CD14-positive monocyte (primary cell): ENCODE results near the gene ZCRB1. TPM values are rescaled to one million over a fixed set of nuclear protein-coding genes. Genes with fewer than 3 reads are reported as not detected.

Source experiments
- DNase-seq, 3 donors: peaks; one replicate each; pipeline ENCODE4 v3.0.0-alpha.2; 2011 to 2022
- H2AFZ ChIP-seq: 2 replicates; pipeline ENCODE4 v1.6.0; 2012; ENCODE audit warnings: mild to moderate bottlenecking, low read depth, low read length, inconsistent platforms; ENCODE audit not compliant: insufficient read depth, poor library complexity, severe bottlenecking
- H3K27ac ChIP-seq, 2 donors: 1 replicate in 1 of 2; 2 replicates in 1 of 2; pipeline ENCODE4 v1.5.1; 2012 to 2013; ENCODE audit warnings: low read length in 2 of 2, control low read depth in 1 of 2, inconsistent platforms in 1 of 2, low read depth in 1 of 2, mild to moderate bottlenecking in 1 of 2
- H3K27me3 ChIP-seq, 2 donors: one replicate each; pipeline versions ENCODE4 v1.6.0 to v1.6.1; 2011 to 2013; ENCODE audit warnings: low read length in 2 of 2; ENCODE audit not compliant: control insufficient read depth in 2 of 2, insufficient read depth in 2 of 2
- H3K36me3 ChIP-seq, 2 donors: replicated peaks in 1 of 2; 1 replicate in 1 of 2; 2 replicates in 1 of 2; pipeline versions ENCODE4 v1.5.1 to v1.6.1; 2012 to 2013; ENCODE audit warnings: low read length in 2 of 2, control low read depth in 1 of 2, inconsistent platforms in 1 of 2, mild to moderate bottlenecking in 1 of 2; ENCODE audit not compliant: insufficient read depth in 2 of 2, control insufficient read depth in 1 of 2
- H3K4me1 ChIP-seq, 2 donors: 1 replicate in 1 of 2; 2 replicates in 1 of 2; pipeline versions ENCODE4 v1.5.1 to v1.6.1; 2012 to 2013; ENCODE audit warnings: low read length in 2 of 2, control low read depth in 1 of 2, inconsistent platforms in 1 of 2, mild to moderate bottlenecking in 1 of 2, moderate library complexity in 1 of 2; ENCODE audit not compliant: insufficient read depth in 2 of 2, control insufficient read depth in 1 of 2
- H3K4me2 ChIP-seq: replicated peaks from 2 replicates; pipeline ENCODE3; 2012; ENCODE audit warnings: low read length, moderate library complexity, mild to moderate bottlenecking; ENCODE audit not compliant: poor library complexity, severe bottlenecking; ENCODE audit errors: extremely low read depth
- H3K4me3 ChIP-seq, 3 experiments: fragments of 200-600 bp in 1 of 3; sonication (generic) in 1 of 3; replicated peaks in 1 of 3; 1 replicate in 2 of 3; 2 replicates in 1 of 3; pipeline ENCODE4 v1.5.1; 2011 to 2013; ENCODE audit warnings: low read length in 3 of 3, mild to moderate bottlenecking in 3 of 3, control low read depth in 2 of 3, low read depth in 2 of 3, inconsistent platforms in 1 of 3, moderate library complexity in 1 of 3
- H3K79me2 ChIP-seq: 2 replicates; pipeline ENCODE4 v1.6.0; 2012; ENCODE audit warnings: mild to moderate bottlenecking, control low read depth, inconsistent platforms, low read length, moderate library complexity; ENCODE audit not compliant: insufficient read depth
- H3K9ac ChIP-seq: 2 replicates; pipeline ENCODE4 v1.6.0; 2017; ENCODE audit warnings: low read length, mild to moderate bottlenecking; ENCODE audit not compliant: insufficient read depth, poor library complexity, severe bottlenecking
- H3K9me3 ChIP-seq, 2 donors: replicated peaks in 1 of 2; 1 replicate in 1 of 2; 2 replicates in 1 of 2; pipeline versions ENCODE4 v1.5.1 to v1.6.1; 2012 to 2013; ENCODE audit warnings: low read length in 2 of 2, control low read depth in 1 of 2; ENCODE audit not compliant: control insufficient read depth in 1 of 2, insufficient read depth in 1 of 2
- H4K20me1 ChIP-seq: 2 replicates; pipeline ENCODE4 v1.6.0; 2012; ENCODE audit warnings: mild to moderate bottlenecking, low read length, control low read depth, moderate library complexity; ENCODE audit not compliant: insufficient read depth
- H3K27ac Mint-ChIP-seq, 7 donors: one replicate each; pipeline ENCODE4 v1.8.0; 2020; ENCODE audit warnings: mild to moderate bottlenecking in 7 of 7, mixed read lengths in 7 of 7, moderate library complexity in 6 of 7, inconsistent platforms in 2 of 7
- H3K27me3 Mint-ChIP-seq, 3 donors: one replicate each; pipeline ENCODE4 v1.8.0; 2021 to 2022; ENCODE audit warnings: low read depth in 3 of 3, mild to moderate bottlenecking in 3 of 3, mixed read lengths in 3 of 3, moderate library complexity in 3 of 3, inconsistent platforms in 1 of 3
- H3K36me3 Mint-ChIP-seq, 2 donors: one replicate each; pipeline ENCODE4 v1.8.0; 2020; ENCODE audit warnings: mixed read lengths in 2 of 2, inconsistent platforms in 1 of 2, mild to moderate bottlenecking in 1 of 2
- H3K4me1 Mint-ChIP-seq: one replicate; pipeline ENCODE4 v1.8.0; 2020; ENCODE audit warnings: mild to moderate bottlenecking, mixed read lengths
- H3K4me3 Mint-ChIP-seq, 2 donors: one replicate each; pipeline ENCODE4 v1.8.0; 2020; ENCODE audit warnings: mild to moderate bottlenecking in 2 of 2, mixed read lengths in 2 of 2, moderate library complexity in 1 of 2
- H3K9me3 Mint-ChIP-seq, 7 donors: one replicate each; pipeline ENCODE4 v1.8.0; 2020 to 2022; ENCODE audit warnings: mixed read lengths in 7 of 7, mild to moderate bottlenecking in 6 of 7, moderate library complexity in 6 of 7, inconsistent platforms in 2 of 7
- CTCF ChIP-seq: fragments of 200-600 bp; IDR thresholded peaks from one replicate; pipeline ENCODE4 v1.8.0; 2022; ENCODE audit warnings: antibody characterized with exemption, mild to moderate bottlenecking
- WGBS: methylation state at CpG from one replicate; pipeline ENCODE4 v1.1.5; 2013; ENCODE audit warnings: missing lambda C conversion rate; ENCODE audit not compliant: insufficient coverage; 5-methylcytosine and 5-hydroxymethylcytosine counted together
- intact Hi-C, 2 donors: fragments of 100-400 bp; cut with micrococcal nuclease; formaldehyde crosslinking; loops; one replicate each; pipeline versions ENCODE4 v1.15.0 to v1.15.1; 2023
- polyA plus RNA-seq, 3 donors: library from polyadenylated mRNA; depleted of rRNA in 1 of 3; unstranded in 2 of 3; stranded (reverse) in 1 of 3; fragments of 300-500 nt in 2 of 3; fragments of >200 nt in 1 of 3; fragmentation: Illumina TruSeq in 2 of 3; gene quantifications; 1 replicate in 2 of 3; 2 replicates in 1 of 3; pipeline ENCODE4 v1.2.3, GENCODE V29; 2012 to 2021

Gene ZCRB1
- polyA plus RNA-seq, 3 donors = 9.2 to 34.4 (median 32.2) TPM

GRCh38 chr12:42284157-42284556 lies 41.7 kb downstream of the ZCRB1 start:
- Histone ChIP-seq H3K27ac (peak overlapping the region in 1 of 2 donors; percentile 49), H3K27me3 (no peaks in the 10 kb centered on the region), H2AFZ (peak overlapping the region; percentile 28), H3K4me3 (peak overlapping the region in 1 of 3 experiments; percentile 22), H3K4me1 (peaks cover 14 to 17% of the 10 kb centered on the region in 2 donors), H3K36me3 (no peaks in the 10 kb centered on the region), H3K9me3 (no peaks in the 10 kb centered on the region), H4K20me1 (no peaks in the 10 kb centered on the region), H3K9ac (no peak overlapping the region), H3K4me2 (peak overlapping the region; percentile 44), H3K79me2 (no peaks in the 10 kb centered on the region)
- intact Hi-C loops = no loop called here
- no CpG with 5 or more reads among the region's 1 CpG for WGBS
- Mint-ChIP-seq H3K4me1 (peaks cover 17% of the 10 kb centered on the region), H3K27me3 (peaks cover 0 to 2% (median 0%) of the 10 kb centered on the region in 3 donors), H3K27ac (peak overlapping the region in 4 of 7 donors; percentile 38 to 50 (median 45)), H3K9me3 (peaks cover 0 to 4% (median 2%) of the 10 kb centered on the region in 7 donors), H3K36me3 (no peaks in the 10 kb centered on the region), H3K4me3 (peak overlapping the region in 1 of 2 donors; percentile 62)
- no peak for TF ChIP-seq CTCF
- peak in 2 of 3 donors; percentile 3 to 34 for DNase-seq

- Histone ChIP-seq H3K27ac (peak overlapping the region in 1 of 2 donors; percentile 49), H3K9me3 (no peaks in the 10 kb centered on the region), H3K79me2 (no peaks in the 10 kb centered on the region), H3K4me1 (peaks cover 14 to 17% of the 10 kb centered on the region in 2 donors), H3K4me3 (peak overlapping the region in 1 of 3 experiments; percentile 22), H3K36me3 (no peaks in the 10 kb centered on the region), H4K20me1 (no peaks in the 10 kb centered on the region), H3K27me3 (no peaks in the 10 kb centered on the region), H3K4me2 (peak overlapping the region; percentile 44), H2AFZ (peak overlapping the region; percentile 28), H3K9ac (no peak overlapping the region)
- Mint-ChIP-seq H3K36me3 (no peaks in the 10 kb centered on the region), H3K27me3 (peaks cover 0 to 2% (median 0%) of the 10 kb centered on the region in 3 donors), H3K9me3 (peaks cover 0 to 4% (median 2%) of the 10 kb centered on the region in 7 donors), H3K4me1 (peaks cover 17% of the 10 kb centered on the region), H3K27ac (peak overlapping the region in 4 of 7 donors; percentile 38 to 50 (median 45)), H3K4me3 (peak overlapping the region in 1 of 2 donors; percentile 62)
- intact Hi-C loops = no loop called here
- DNase-seq = peak; percentile 25 to 32 (median 29)
- TF ChIP-seq CTCF = no peak
These were observed 42.2 kb downstream of the ZCRB1 start for GRCh38 chr12:42283739-42284138.
